ENCODE results near the gene SOX15.

The SOX15 gene

DNA sequence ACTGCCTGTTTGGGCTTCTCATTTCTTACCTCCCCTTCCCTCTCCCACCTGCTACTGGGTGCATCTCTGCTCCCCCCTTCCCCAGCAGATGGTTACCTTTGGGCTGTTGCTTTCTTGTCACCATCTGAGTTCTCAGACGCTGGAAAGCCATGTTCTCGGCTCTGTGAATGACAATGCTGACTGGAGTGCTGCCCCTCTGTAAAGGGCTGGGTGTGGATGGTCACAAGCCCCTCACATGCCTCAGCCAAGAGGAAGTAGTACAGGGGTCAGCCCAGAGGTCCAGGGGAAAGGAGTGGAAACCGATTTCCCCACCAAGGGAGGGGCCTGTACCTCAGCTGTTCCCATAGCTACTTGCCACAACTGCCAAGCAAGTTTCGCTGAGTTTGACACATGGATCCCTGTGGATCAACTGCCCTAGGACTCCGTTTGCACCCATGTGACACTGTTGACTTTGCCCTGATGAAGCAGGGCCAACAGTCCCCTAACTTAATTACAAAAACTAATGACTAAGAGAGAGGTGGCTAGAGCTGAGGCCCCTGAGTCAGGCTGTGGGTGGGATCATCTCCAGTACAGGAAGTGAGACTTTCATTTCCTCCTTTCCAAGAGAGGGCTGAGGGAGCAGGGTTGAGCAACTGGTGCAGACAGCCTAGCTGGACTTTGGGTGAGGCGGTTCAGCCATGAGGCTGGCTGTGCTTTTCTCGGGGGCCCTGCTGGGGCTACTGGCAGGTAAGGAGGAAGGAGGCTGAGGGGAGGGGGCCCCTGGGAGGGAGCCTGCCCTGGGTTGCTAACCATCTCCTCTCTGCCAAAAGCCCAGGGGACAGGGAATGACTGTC lies 10.7 kb downstream of the SOX15 start, which contains the start of gene CD68:
Gene CD68 (plus strand): TSS at position 638 of the 833 bp plus-strand sequence. CDS start 40 bp downstream, at position 678.
- H3K27ac ChIP-seq: peak within 1 kb of the TSS; percentile 100
- POLR2A ChIA-PET (ENCODE audit: low non-redundant PET): interaction anchor here (2.0 kb wide), 1 partner anchor 10 kb away, joined by 18 read pairs; the partner anchor contains the start of gene SOX15
- TF ChIP-seq CTCF (conservative IDR thresholded peaks at IDR 0.05; ENCODE audit: low read depth): no peak
- peak; percentile 90 for DNase-seq (ENCODE audit: low spot score)
- CTCF ChIA-PET: interaction anchor here (3.0 kb wide), 1 partner anchor 10 kb away, joined by 21 read pairs; the partner anchor contains the start of gene SOX15

DNA sequence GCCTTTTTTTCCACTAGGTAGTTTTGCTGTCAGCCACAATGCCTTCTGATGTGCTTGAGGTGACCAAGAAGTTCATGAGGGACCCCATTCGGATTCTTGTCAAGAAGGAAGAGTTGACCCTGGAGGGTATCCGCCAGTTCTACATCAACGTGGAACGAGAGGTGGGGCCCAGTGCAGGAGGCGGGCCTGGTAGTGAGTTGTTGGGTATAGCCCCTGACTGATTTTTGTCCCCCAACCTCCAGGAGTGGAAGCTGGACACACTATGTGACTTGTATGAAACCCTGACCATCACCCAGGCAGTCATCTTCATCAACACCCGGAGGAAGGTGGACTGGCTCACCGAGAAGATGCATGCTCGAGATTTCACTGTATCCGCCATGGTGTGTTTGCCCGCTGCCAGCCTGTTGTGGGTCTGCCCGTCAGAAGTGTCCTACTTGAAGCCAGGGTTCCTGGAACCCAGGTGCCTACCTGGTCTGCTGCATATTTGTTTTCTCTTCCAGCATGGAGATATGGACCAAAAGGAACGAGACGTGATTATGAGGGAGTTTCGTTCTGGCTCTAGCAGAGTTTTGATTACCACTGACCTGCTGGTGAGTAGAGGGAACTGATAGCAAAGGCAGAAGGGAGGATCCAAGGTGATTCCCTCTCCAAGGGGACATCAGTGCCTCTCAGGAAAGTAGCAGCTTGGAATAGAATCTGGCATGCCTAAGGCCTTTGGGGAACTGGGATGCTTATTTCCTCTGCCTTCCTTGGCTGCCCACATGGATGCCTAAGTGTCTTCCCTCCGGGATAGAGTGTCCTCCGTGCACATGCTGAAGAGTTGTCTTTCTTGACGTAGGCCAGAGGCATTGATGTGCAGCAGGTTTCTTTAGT lies 12.3 kb downstream of the SOX15 start:
- no peak for DNase-seq (ENCODE audit: low spot score)
- ChIA-PET CTCF (interaction anchor here (0.6 to 0.7 kb wide), 3 partner anchors 11 to 274 kb away, joined by 3 to 5 read pairs (median 3); no protein-coding TSS in a partner anchor), POLR2A (ENCODE audit: low non-redundant PET) (interaction anchor here (0.7 kb wide), 1 partner anchor 10 kb away, joined by 3 read pairs; no protein-coding TSS in a partner anchor)
- peak overlapping the region; percentile 100 for H3K27ac ChIP-seq
- no peak for TF ChIP-seq CTCF (conservative IDR thresholded peaks at IDR 0.05; ENCODE audit: low read depth)

- H3K27ac ChIP-seq: peak overlapping the region; percentile 98
- DNase-seq (ENCODE audit: low spot score): no peak
- TF ChIP-seq CTCF (conservative IDR thresholded peaks at IDR 0.05; ENCODE audit: low read depth): no peak
- ChIA-PET CTCF (no interaction called here), POLR2A (ENCODE audit: low non-redundant PET) (interaction anchor here (3.4 kb wide), 1 partner anchor 13 kb away, joined by 28 read pairs; the partner anchor contains the start of gene SOX15)
Observed at GRCh38 chr17:7576432-7576937, 13.4 kb downstream of the SOX15 start.

- TF ChIP-seq CTCF (conservative IDR thresholded peaks at IDR 0.05; ENCODE audit: low read depth): no peak
- CTCF ChIA-PET: interaction anchor here (0.6 to 1.4 kb wide), 4 partner anchors 11 to 113 kb away, joined by 3 to 8 read pairs (median 4); partner anchors contain the start of gene WRAP53
- H3K27ac ChIP-seq: peak overlapping the region; percentile 98
- POLR2A ChIA-PET (ENCODE audit: low non-redundant PET): interaction anchor here (3.4 kb wide), 1 partner anchor 14 kb away, joined by 28 read pairs; the partner anchor contains the start of gene SOX15
- DNase-seq (ENCODE audit: low spot score): no peak
Observed at GRCh38 chr17:7575959-7576358, 13.9 kb downstream of the SOX15 start.

- TF ChIP-seq CTCF (conservative IDR thresholded peaks at IDR 0.05; ENCODE audit: low read depth): no peak
- DNase-seq (ENCODE audit: low spot score): no peak
- CTCF ChIA-PET: interaction anchor here (0.6 to 1.4 kb wide), 4 partner anchors 12 to 113 kb away, joined by 3 to 8 read pairs (median 4); partner anchors contain the start of gene WRAP53
- H3K27ac ChIP-seq: peak overlapping the region; percentile 98
- POLR2A ChIA-PET (ENCODE audit: low non-redundant PET): interaction anchor here (3.4 kb wide), 1 partner anchor 14 kb away, joined by 28 read pairs; the partner anchor contains the start of gene SOX15
Observed at GRCh38 chr17:7575481-7575883, 14.4 kb downstream of the SOX15 start.
